HepG2 (cell line): ENCODE data around the gene CAND2. TPM values are rescaled to one million over a fixed set of nuclear protein-coding genes. Genes with fewer than 3 reads are reported as not detected.

ENCODE experiments used
- ATAC-seq: fragments of 200-7000 bp; cut with Tn5 transposase; 3 replicates; pipeline ENCODE4 v1.9.1; 2020; ENCODE audit warnings: mild to moderate bottlenecking, moderate library complexity
- BruUV-seq: library from RNA; stranded (reverse); fragments of 400-500 nt; replicated peaks from 2 replicates; lab custom pipeline; 2021; lab: Mats Ljungman, UMichigan
- CTCF ChIA-PET: fragments of 300-600 bp; formaldehyde crosslinking; extraction: SDS; loops from one replicate; lab custom pipeline; 2021; ENCODE audit warnings: low total read pairs, inconsistent platforms, low intra/inter-chr PET ratio; lab: Yijun Ruan, JAX
- POLR2A ChIA-PET: fragments of 350-600 bp; sonication (Branson Sonifier 250); formaldehyde crosslinking; loops from one replicate; lab custom pipeline; 2020; ENCODE audit warnings: antibody characterized with exemption, inconsistent platforms; lab: Yijun Ruan, JAX
- DNase-seq: peaks from one replicate; pipeline ENCODE4 v3.0.0-alpha.2; 2015; ENCODE audit warnings: low spot score
- FAIRE-seq: peaks from 3 replicates; lab custom pipeline; 2011; peaks lifted over from hg19 to GRCh38; lab: Jason Lieb, UNC
- H2AFZ ChIP-seq: one replicate; pipeline ENCODE4 v1.6.1; 2011; ENCODE audit warnings: low read length, inconsistent platforms
- H3K27ac ChIP-seq: fragments of 300-600 bp; 3 replicates; pipeline ENCODE4 v1.8.0; 2011; ENCODE audit warnings: mixed run types, mild to moderate bottlenecking, mixed read lengths, low read length, inconsistent platforms; ENCODE audit not compliant: insufficient read depth; ENCODE audit errors: extremely low read length
- H3K27me3 ChIP-seq, 2 experiments: fragments of 200-600 bp in 1 of 2; 2 replicates in 1 of 2; 3 replicates in 1 of 2; pipeline versions ENCODE4 v1.6.0 to v1.8.0; 2011; ENCODE audit warnings: low read length in 2 of 2, mild to moderate bottlenecking in 2 of 2, moderate library complexity in 2 of 2, inconsistent platforms in 1 of 2; ENCODE audit not compliant: insufficient read depth in 2 of 2, control insufficient read depth in 1 of 2
- H3K36me3 ChIP-seq, 2 experiments: fragments of 200-600 bp in 1 of 2; replicated peaks in 1 of 2; 2 replicates in 1 of 2; 3 replicates in 1 of 2; pipeline versions ENCODE4 v1.5.1 to v1.8.0; 2011; ENCODE audit warnings: low read length in 2 of 2, inconsistent platforms in 1 of 2; ENCODE audit not compliant: insufficient read depth in 2 of 2, control insufficient read depth in 1 of 2
- H3K4me1 ChIP-seq: 2 replicates; pipeline ENCODE4 v1.5.1; 2012; ENCODE audit warnings: low read length, inconsistent platforms; ENCODE audit not compliant: insufficient read depth
- H3K4me2 ChIP-seq: 2 replicates; pipeline ENCODE4 v1.6.0; 2011; ENCODE audit warnings: low read depth, low read length, inconsistent platforms
- H3K4me3 ChIP-seq, 3 experiments: fragments of 200-600 bp in 1 of 3; sonication (generic), shearing (Covaris generic) in 1 of 3; replicated peaks in 1 of 3; 2 replicates each; pipeline ENCODE4 v1.5.1; 2011 to 2016; ENCODE audit warnings: low read length in 3 of 3, inconsistent platforms in 2 of 3, low read depth in 2 of 3, mild to moderate bottlenecking in 2 of 3, control low read depth in 1 of 3, mixed read lengths in 1 of 3; ENCODE audit not compliant: insufficient read depth in 1 of 3
- H3K79me2 ChIP-seq: one replicate; pipeline ENCODE4 v1.6.1; 2011; ENCODE audit warnings: low read length, inconsistent platforms; ENCODE audit not compliant: insufficient read depth
- H3K9ac ChIP-seq: 2 replicates; pipeline ENCODE4 v1.6.0; 2011; ENCODE audit warnings: mild to moderate bottlenecking, low read depth, low read length, inconsistent platforms; ENCODE audit not compliant: insufficient read depth
- H3K9me3 ChIP-seq: 2 replicates; pipeline ENCODE4 v1.5.1; 2012; ENCODE audit warnings: mild to moderate bottlenecking, low read length
- H4K20me1 ChIP-seq: 2 replicates; pipeline ENCODE4 v1.6.0; 2011; ENCODE audit warnings: inconsistent platforms, mild to moderate bottlenecking, low read length, moderate library complexity; ENCODE audit not compliant: insufficient read depth
- EP300 ChIP-seq, 3 experiments: sonication (generic) in 1 of 3; formaldehyde crosslinking in 1 of 3; IDR thresholded peaks; 2 replicates each; pipeline versions ENCODE4 v1.5.1 to v1.6.1; 2011 to 2020; ENCODE audit warnings: low read depth in 2 of 3, low read length in 2 of 3, borderline replicate concordance in 1 of 3, improper control_type of control experiment in 1 of 3, mild to moderate bottlenecking in 1 of 3, missing genetic modification reagents in 1 of 3, moderate library complexity in 1 of 3
- HOXA5 ChIP-seq: sonication (generic); formaldehyde crosslinking; IDR thresholded peaks from 2 replicates; pipeline ENCODE4 v1.4.0; 2020; ENCODE audit warnings: missing genetic modification reagents
- KDM4B ChIP-seq: sonication (generic); formaldehyde crosslinking; IDR thresholded peaks from 2 replicates; pipeline ENCODE4 v1.4.0; 2020; ENCODE audit warnings: missing genetic modification reagents
- ZNF121 ChIP-seq: sonication (generic); formaldehyde crosslinking; IDR thresholded peaks from 2 replicates; pipeline ENCODE4 v1.5.0; 2020; ENCODE audit warnings: mild to moderate bottlenecking, missing genetic modification reagents
- ZNF383 ChIP-seq: sonication (generic); formaldehyde crosslinking; IDR thresholded peaks from 2 replicates; pipeline ENCODE4 v1.4.0; 2020; ENCODE audit warnings: missing genetic modification reagents, mild to moderate bottlenecking, borderline replicate concordance
- ZNF629 ChIP-seq: sonication (generic); formaldehyde crosslinking; conservative IDR thresholded peaks from 2 replicates; pipeline ENCODE4 v1.5.0; 2020; ENCODE audit warnings: missing genetic modification reagents
- ZNF749 ChIP-seq: sonication (generic); formaldehyde crosslinking; IDR thresholded peaks from 2 replicates; pipeline ENCODE4 v1.8.0; 2022; ENCODE audit warnings: mild to moderate bottlenecking, missing genetic modification reagents, moderate library complexity, borderline replicate concordance
- WGBS: methylation state at CpG from one replicate; pipeline ENCODE4 v1.1.6; 2017; ENCODE audit warnings: low lambda C conversion rate; 5-methylcytosine and 5-hydroxymethylcytosine counted together
- in situ Hi-C: cut with HindIII; loops from 2 replicates; pipeline ENCODE4 v1.10.0; 2017; ENCODE audit warnings: low pct_unique_long_range_greater_than_20kb; ENCODE audit not compliant: extremely low pct_ligation_motif_present
- intact Hi-C: fragments of 100-400 bp; cut with micrococcal nuclease; formaldehyde crosslinking; loops from one replicate; pipeline ENCODE4 v1.10.0; 2022; ENCODE audit not compliant: unreplicated experiment
- polyA plus RNA-seq, 8 experiments: library from polyadenylated mRNA; depleted of rRNA in 3 of 8; stranded (reverse) in 7 of 8; unstranded in 1 of 8; fragments of >200 nt; fragmentation: Illumina TruSeq in 4 of 8; extraction: Trizol in 4 of 8; gene quantifications; 2 replicates each; pipeline versions ENCODE4 v1.2.1 to v1.2.3, GENCODE V29; 2011 to 2016; ENCODE audit warnings: low read depth in 4 of 8, missing spikeins in 1 of 8, mixed read lengths in 1 of 8; ENCODE audit not compliant: insufficient read depth in 1 of 8
- total RNA-seq, 5 experiments: library from RNA; depleted of rRNA; stranded (reverse); fragments of >200 nt; fragmentation: Illumina TruSeq; extraction: Trizol; gene quantifications; 2 replicates each; pipeline ENCODE4 v1.2.3, GENCODE V29; 2016; ENCODE audit warnings: low read depth in 1 of 5
- TF ChIP-seq, protein P1 (sequence below): sonication (generic); IDR thresholded peaks from 2 replicates; pipeline ENCODE4 v1.6.1; 2016; ENCODE audit warnings: low read depth, borderline replicate concordance
- TF ChIP-seq, protein P2 (sequence below): sonication (generic); formaldehyde crosslinking; IDR thresholded peaks from 2 replicates; pipeline ENCODE4 v1.4.0; 2020; ENCODE audit warnings: missing genetic modification reagents, mild to moderate bottlenecking, borderline replicate concordance

Gene CAND2
- total and polyA plus RNA-seq, 2 of the 13 experiments (the other 11 are each of a cell fraction or from before 2014, with no cell fraction given): 0.01 TPM; not detected in 1

DNA sequence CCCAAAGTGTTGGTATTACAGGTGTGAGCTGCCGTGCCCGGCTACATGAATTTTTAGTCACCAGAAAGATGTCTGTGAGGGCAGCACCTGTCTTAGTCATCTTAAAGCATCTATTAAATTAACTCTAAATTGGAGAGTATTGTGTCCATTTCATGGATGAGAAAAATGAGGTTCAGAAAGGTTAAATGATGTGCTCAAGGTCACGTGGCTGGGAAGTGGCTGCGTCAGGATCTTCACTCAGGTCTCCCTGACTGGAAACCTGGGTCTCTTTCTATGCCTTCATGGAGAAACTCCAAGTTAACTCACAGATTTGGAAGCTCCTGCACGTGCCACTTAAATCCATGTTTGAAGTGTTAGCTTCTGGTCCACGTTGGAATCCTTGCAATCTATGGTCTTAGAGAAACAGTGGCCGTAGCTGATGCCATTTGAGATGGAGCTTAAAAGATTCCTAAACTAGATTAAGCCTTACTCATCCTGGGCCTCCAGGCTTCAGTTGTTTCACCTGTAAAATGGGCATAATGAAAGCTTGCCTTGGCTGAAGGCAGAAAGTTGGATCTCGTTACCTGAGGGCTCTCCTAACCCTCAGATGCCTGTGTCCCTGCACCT is 32.2 kb upstream of the CAND2 start:
- no peaks in the 10 kb centered on the region for H3K9me3 ChIP-seq
- BruUV-seq: no TSS peak
- no peaks in the 10 kb centered on the region for H3K36me3 ChIP-seq
- no peak overlapping the region for H3K27ac ChIP-seq
- no peak for TF ChIP-seq ZNF383 (CRISPR knock-in tag)
- TF ChIP-seq ZNF629: peak; percentile 83
- no peak for TF ChIP-seq ZNF749 (CRISPR knock-in tag)
- no peak for TF ChIP-seq HOXA5 (CRISPR knock-in tag)
- TF ChIP-seq, all 625 proteins: peak for 1
- in situ Hi-C loops: no loop called here
- ATAC-seq: no peak
- DNase-seq: no peak
- Histone ChIP-seq H2AFZ (no peak overlapping the region), H3K4me3 (no peak overlapping the region), H3K9ac (no peak overlapping the region), H3K4me1 (peaks cover 36% of the 10 kb centered on the region), H4K20me1 (no peaks in the 10 kb centered on the region), H3K4me2 (no peak overlapping the region), H3K27me3 (peaks cover 0 to 5% of the 10 kb centered on the region in 2 experiments; a peak in 1 of 5 replicates), H3K79me2 (no peaks in the 10 kb centered on the region)
- no peak for FAIRE-seq
- ChIA-PET POLR2A (no interaction called here), CTCF (no interaction called here)
- intact Hi-C loops: no loop called here
- WGBS: 48% methylated on average over 8 of the region's 8 CpGs

DNA sequence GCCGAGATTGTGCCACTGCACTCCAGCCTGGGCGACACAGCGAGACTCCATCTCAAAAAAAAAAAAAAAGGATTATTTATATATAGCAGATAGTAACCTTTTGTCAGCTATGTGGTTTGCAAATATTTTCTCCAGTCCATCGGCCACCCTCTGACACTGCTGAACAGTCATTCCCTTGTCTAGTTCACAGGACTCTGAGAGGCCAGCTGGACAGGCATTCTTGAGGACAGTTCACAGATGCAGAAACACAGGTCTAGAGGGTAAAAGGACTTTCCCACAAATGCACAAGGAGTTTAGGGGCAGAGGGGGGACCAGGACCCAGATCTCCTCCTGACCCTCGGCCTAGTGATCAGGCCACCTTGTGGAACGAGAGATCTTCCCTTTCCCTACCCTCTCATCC is 29.9 kb upstream of the CAND2 start:
- in situ Hi-C loops (no loop called here), intact Hi-C loops (no loop called here)
- 1% methylated on average over 6 of the region's 6 CpGs for WGBS
- no TSS peak for BruUV-seq
- Histone ChIP-seq H3K4me2 (peak overlapping the region; percentile 62), H3K27me3 (peaks cover 0 to 2% of the 10 kb centered on the region in 2 experiments; a peak in 1 of 5 replicates), H3K9me3 (no peaks in the 10 kb centered on the region), H3K79me2 (no peaks in the 10 kb centered on the region), H3K27ac (peak overlapping the region; percentile 23), H2AFZ (no peak overlapping the region), H3K4me3 (0 out of 6 replicates have a peak overlapping the region, but pooled peaks of 1 of the 3 experiments have one; percentile 10), H4K20me1 (no peaks in the 10 kb centered on the region), H3K36me3 (no peaks in the 10 kb centered on the region), H3K9ac (no peak overlapping the region), H3K4me1 (peaks cover 24% of the 10 kb centered on the region)
- DNase-seq (peak; percentile 57), FAIRE-seq (no peak), ATAC-seq (peak; percentile 84)
- CTCF ChIA-PET: no interaction called here
- POLR2A ChIA-PET: no interaction called here
- 0 out of 2 replicates have a peak, but pooled peaks have one; percentile 56 for TF ChIP-seq ZNF121 (CRISPR knock-in tag)
- no peak for TF ChIP-seq KDM4B (CRISPR knock-in tag)
- TF ChIP-seq, protein P1, sequence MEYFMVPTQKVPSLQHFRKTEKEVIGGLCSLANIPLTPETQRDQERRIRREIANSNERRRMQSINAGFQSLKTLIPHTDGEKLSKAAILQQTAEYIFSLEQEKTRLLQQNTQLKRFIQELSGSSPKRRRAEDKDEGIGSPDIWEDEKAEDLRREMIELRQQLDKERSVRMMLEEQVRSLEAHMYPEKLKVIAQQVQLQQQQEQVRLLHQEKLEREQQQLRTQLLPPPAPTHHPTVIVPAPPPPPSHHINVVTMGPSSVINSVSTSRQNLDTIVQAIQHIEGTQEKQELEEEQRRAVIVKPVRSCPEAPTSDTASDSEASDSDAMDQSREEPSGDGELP: peak; percentile 39; the same call in 1 of the 2 replicates
- TF ChIP-seq, protein P2, sequence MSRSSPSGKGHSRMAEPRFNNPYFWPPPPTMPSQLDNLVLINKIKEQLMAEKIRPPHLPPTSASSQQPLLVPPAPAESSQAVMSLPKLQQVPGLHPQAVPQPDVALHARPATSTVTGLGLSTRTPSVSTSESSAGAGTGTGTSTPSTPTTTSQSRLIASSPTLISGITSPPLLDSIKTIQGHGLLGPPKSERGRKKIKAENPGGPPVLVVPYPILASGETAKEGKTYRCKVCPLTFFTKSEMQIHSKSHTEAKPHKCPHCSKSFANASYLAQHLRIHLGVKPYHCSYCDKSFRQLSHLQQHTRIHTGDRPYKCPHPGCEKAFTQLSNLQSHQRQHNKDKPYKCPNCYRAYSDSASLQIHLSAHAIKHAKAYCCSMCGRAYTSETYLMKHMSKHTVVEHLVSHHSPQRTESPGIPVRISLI (CRISPR knock-in tag): peak; percentile 41; the same call in 1 of the 2 replicates
- TF ChIP-seq EP300 (IDR thresholded peaks at IDR 0.05; ENCODE audit: low read depth in 2 of 2, low read length in 2 of 2): no peak
- no peak for TF ChIP-seq EP300 (CRISPR knock-in tag; IDR thresholded peaks at IDR 0.05; ENCODE audit: borderline replicate concordance)
